ENCODE measurements around the gene PRRC2C. TPM values are rescaled to one million over a fixed set of nuclear protein-coding genes. Genes with fewer than 3 reads are reported as not detected.

The PRRC2C gene
- total RNA-seq, 1 experiment from 2014 or later: 267 TPM

GRCh38 chr1:171477804-171478203 lies 7.5 kb upstream of the PRRC2C start:
- no CpG with 5 or more reads among the region's 1 CpG for WGBS (ENCODE audit: extremely low coverage, insufficient read length, low lambda C conversion rate)
- Histone ChIP-seq H2BK5ac (ENCODE audit: insufficient read length, low read length) (no peak overlapping the region), H3K14ac (ENCODE audit: insufficient read depth, low read length) (no peak overlapping the region), H3K9ac (ENCODE audit: extremely low read depth, insufficient read length, low read length) (no peak overlapping the region), H3K4me1 (ENCODE audit: insufficient read depth, low read length) (no peaks in the 10 kb centered on the region), H3K23me2 (ENCODE audit: insufficient read length, low read depth, low read length, poor library complexity, severe bottlenecking) (no peaks in the 10 kb centered on the region), H3K56ac (ENCODE audit: insufficient read length, low read depth, low read length) (no peak overlapping the region), H3K18ac (ENCODE audit: insufficient read length, low read depth, low read length) (no peak overlapping the region), H4K5ac (ENCODE audit: insufficient read length, low read depth, low read length) (no peak overlapping the region), H2AFZ (ENCODE audit: low read length) (no peak overlapping the region), H2BK20ac (ENCODE audit: low read depth, low read length, poor library complexity, severe bottlenecking) (no peak overlapping the region), H3K79me2 (ENCODE audit: insufficient read depth, low read length) (no peaks in the 10 kb centered on the region), H3K79me1 (ENCODE audit: insufficient read depth, low read depth, low read length, poor library complexity, severe bottlenecking) (no peaks in the 10 kb centered on the region), H3K4me2 (ENCODE audit: insufficient read depth, insufficient read length, low read length) (no peak overlapping the region), H2BK15ac (ENCODE audit: low read depth, low read length) (no peak overlapping the region), H3K27ac (ENCODE audit: insufficient read length, low read depth, low read length) (no peak overlapping the region), H3T11ph (ENCODE audit: low read length) (no peak overlapping the region), H2AK5ac (ENCODE audit: insufficient read length, low read length) (no peak overlapping the region), H3K9me3 (ENCODE audit: control insufficient read depth, low read depth, low read length) (no peaks in the 10 kb centered on the region), H3K23ac (ENCODE audit: insufficient read length, low read depth, low read length) (no peak overlapping the region), H4K20me1 (ENCODE audit: control insufficient read depth, insufficient read depth, insufficient read length) (no peaks in the 10 kb centered on the region), H3K4ac (ENCODE audit: low read depth, low read length) (no peak overlapping the region), H4K91ac (ENCODE audit: insufficient read length, low read depth, low read length) (no peak overlapping the region), H2BK120ac (ENCODE audit: low read depth, low read length, poor library complexity, severe bottlenecking) (no peak overlapping the region), H3K27me3 (ENCODE audit: insufficient read depth, low read length) (no peaks in the 10 kb centered on the region), H4K8ac (replicated peaks; ENCODE audit: insufficient read length, low read depth, low read length) (no peak overlapping the region), H2BK12ac (ENCODE audit: insufficient read length, low read depth, low read length) (no peak overlapping the region)
- Mint-ChIP-seq H3K27ac (no peak overlapping the region), H3K36me3 (ENCODE audit: insufficient read depth in 1 of 3, low read depth in 3 of 3) (no peaks in the 10 kb centered on the region), H3K4me1 (peaks cover 8 to 9% of the 10 kb centered on the region in 2 experiments), H3K9me3 (peaks cover 0 to 2% of the 10 kb centered on the region in 2 experiments; a peak in 1 of 5 replicates), H3K27me3 (ENCODE audit: low read depth) (no peaks in the 10 kb centered on the region), H3K4me3 (no peak overlapping the region)
- no peak for TF ChIP-seq CTCF (conservative IDR thresholded peaks at IDR 0.05)
- no peak for DNase-seq
